ENCODE results near the gene FAM3A. TPM values are rescaled to one million over a fixed set of nuclear protein-coding genes. Genes with fewer than 3 reads are reported as not detected.

Gene FAM3A
- polyA plus RNA-seq, 1 of the 3 experiments (the other 2 are of a cell fraction), result 42.1 TPM

GRCh38 chrX:154460326-154460725 is 55.7 kb downstream of the FAM3A start:
- Histone ChIP-seq H3K4me3 (ENCODE audit: low read depth in 2 of 2, low read length in 1 of 2) (peak overlapping the region in 1 of 2 experiments; percentile 67; a peak in 1 of 4 replicates), H3K27me3 (ENCODE audit: insufficient read depth) (no peaks in the 10 kb centered on the region), H3K9me3 (no peaks in the 10 kb centered on the region), H2AFZ (ENCODE audit: low read depth) (no peak overlapping the region), H3K9ac (no peak overlapping the region), H3K4me1 (ENCODE audit: control insufficient read depth in 1 of 2, insufficient read depth in 2 of 2, low read depth in 1 of 2, low read length in 1 of 2) (peaks cover 0 to 12% of the 10 kb centered on the region in 2 experiments; a peak in 1 of 4 replicates), H3K4me2 (peak overlapping the region; percentile 82; the same call in 1 of the 2 replicates), H3F3A (replicated peaks; ENCODE audit: insufficient read depth) (peaks cover 4% of the 10 kb centered on the region), H3K36me3 (replicated peaks in 1 of 2; ENCODE audit: control insufficient read depth in 1 of 2, insufficient read depth in 2 of 2, low read length in 1 of 2) (peaks cover 0 to 15% of the 10 kb centered on the region in 2 experiments), H3K27ac (ENCODE audit: low read depth in 2 of 2, low read length in 1 of 2) (no peak overlapping the region; a peak in 1 of 4 replicates), H3K79me2 (ENCODE audit: insufficient read depth) (peaks cover 35% of the 10 kb centered on the region), H4K20me1 (ENCODE audit: insufficient read depth) (peaks cover 36% of the 10 kb centered on the region), H3K9me2 (no peaks in the 10 kb centered on the region)
- 77% methylated on average over 3 of the region's 26 CpGs for WGBS (ENCODE audit: low lambda C conversion rate)
- TF ChIP-seq ELF1 (IDR thresholded peaks at IDR 0.05) (no peak), USF2 (IDR thresholded peaks at IDR 0.05; ENCODE audit: borderline replicate concordance, low read depth, low read length) (no peak), JUND (IDR thresholded peaks at IDR 0.05) (no peak), SMC3 (IDR thresholded peaks at IDR 0.05; ENCODE audit: low read depth, low read length) (no peak), IRF3 (IDR thresholded peaks at IDR 0.05; ENCODE audit: low read depth, low read length) (no peak), RAD21 (IDR thresholded peaks at IDR 0.05; ENCODE audit: low read length) (no peak), NFIC (IDR thresholded peaks at IDR 0.05; ENCODE audit: borderline replicate concordance) (no peak), POLR2AphosphoS5 (IDR thresholded peaks at IDR 0.05; ENCODE audit: low read depth, low read length) (no peak), USF1 (IDR thresholded peaks at IDR 0.05; ENCODE audit: borderline replicate concordance, low read depth) (no peak), GABPA (IDR thresholded peaks at IDR 0.05; ENCODE audit: low read depth) (no peak), TEAD4 (IDR thresholded peaks at IDR 0.05; ENCODE audit: borderline replicate concordance, insufficient read depth) (no peak), FOXJ3 (CRISPR knock-in tag; IDR thresholded peaks at IDR 0.05) (no peak), NRF1 (IDR thresholded peaks at IDR 0.05; ENCODE audit: low read depth, low read length) (no peak), MXI1 (IDR thresholded peaks at IDR 0.05; ENCODE audit: low read depth, low read length) (no peak), RXRA (IDR thresholded peaks at IDR 0.05; ENCODE audit: borderline replicate concordance, low read depth) (no peak), REST (IDR thresholded peaks at IDR 0.05; ENCODE audit: low read depth, low read length) (no peak), FOSL2 (IDR thresholded peaks at IDR 0.05; ENCODE audit: borderline replicate concordance, low read depth) (no peak), EZH2phosphoT487 (IDR thresholded peaks at IDR 0.05; ENCODE audit: borderline replicate concordance, low read depth) (no peak)
- TF ChIP-seq, protein P1, sequence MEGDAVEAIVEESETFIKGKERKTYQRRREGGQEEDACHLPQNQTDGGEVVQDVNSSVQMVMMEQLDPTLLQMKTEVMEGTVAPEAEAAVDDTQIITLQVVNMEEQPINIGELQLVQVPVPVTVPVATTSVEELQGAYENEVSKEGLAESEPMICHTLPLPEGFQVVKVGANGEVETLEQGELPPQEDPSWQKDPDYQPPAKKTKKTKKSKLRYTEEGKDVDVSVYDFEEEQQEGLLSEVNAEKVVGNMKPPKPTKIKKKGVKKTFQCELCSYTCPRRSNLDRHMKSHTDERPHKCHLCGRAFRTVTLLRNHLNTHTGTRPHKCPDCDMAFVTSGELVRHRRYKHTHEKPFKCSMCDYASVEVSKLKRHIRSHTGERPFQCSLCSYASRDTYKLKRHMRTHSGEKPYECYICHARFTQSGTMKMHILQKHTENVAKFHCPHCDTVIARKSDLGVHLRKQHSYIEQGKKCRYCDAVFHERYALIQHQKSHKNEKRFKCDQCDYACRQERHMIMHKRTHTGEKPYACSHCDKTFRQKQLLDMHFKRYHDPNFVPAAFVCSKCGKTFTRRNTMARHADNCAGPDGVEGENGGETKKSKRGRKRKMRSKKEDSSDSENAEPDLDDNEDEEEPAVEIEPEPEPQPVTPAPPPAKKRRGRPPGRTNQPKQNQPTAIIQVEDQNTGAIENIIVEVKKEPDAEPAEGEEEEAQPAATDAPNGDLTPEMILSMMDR (IDR thresholded peaks at IDR 0.05), result no peak
- TF ChIP-seq, protein P2, sequence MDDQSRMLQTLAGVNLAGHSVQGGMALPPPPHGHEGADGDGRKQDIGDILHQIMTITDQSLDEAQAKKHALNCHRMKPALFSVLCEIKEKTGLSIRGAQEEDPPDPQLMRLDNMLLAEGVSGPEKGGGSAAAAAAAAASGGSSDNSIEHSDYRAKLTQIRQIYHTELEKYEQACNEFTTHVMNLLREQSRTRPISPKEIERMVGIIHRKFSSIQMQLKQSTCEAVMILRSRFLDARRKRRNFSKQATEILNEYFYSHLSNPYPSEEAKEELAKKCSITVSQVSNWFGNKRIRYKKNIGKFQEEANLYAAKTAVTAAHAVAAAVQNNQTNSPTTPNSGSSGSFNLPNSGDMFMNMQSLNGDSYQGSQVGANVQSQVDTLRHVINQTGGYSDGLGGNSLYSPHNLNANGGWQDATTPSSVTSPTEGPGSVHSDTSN (IDR thresholded peaks at IDR 0.05), result no peak
- CTCF ChIA-PET, result interaction anchor here (1.3 to 1.5 kb wide), 4 partner anchors 13 to 74 kb away, joined by 3 read pairs; no protein-coding TSS in a partner anchor
- DNase-seq, result peak; percentile 57
- POLR2A ChIA-PET, result interaction anchor here (0.6 to 2.1 kb wide), 4 partner anchors 13 to 62 kb away, joined by 3 to 8 read pairs (median 4); partner anchors contain the start of genes RPL10 and UBL4A

Data from SK-N-SH (cell line).